ENCODE measurements around the gene POLR3A. TPM values are rescaled to one million over a fixed set of nuclear protein-coding genes. Genes with fewer than 3 reads are reported as not detected.

POLR3A gene
- total and polyA plus RNA-seq, 2 experiments from 2014 or later = 8.0 to 9.8 TPM

GRCh38 chr10:77978360-77978759, 51.0 kb downstream of the POLR3A start:
- Histone ChIP-seq H2AFZ (no peak overlapping the region), H3K4me3 (no peak overlapping the region), H3K9me3 (ENCODE audit: low read depth) (no peaks in the 10 kb centered on the region), H3K27me3 (no peaks in the 10 kb centered on the region), H3K4me1 (ENCODE audit: insufficient read depth) (no peaks in the 10 kb centered on the region), H3K36me3 (replicated peaks; ENCODE audit: insufficient read depth, low read depth) (no peaks in the 10 kb centered on the region), H3K79me2 (no peaks in the 10 kb centered on the region), H3K27ac (no peak overlapping the region), H3K4me2 (no peak overlapping the region), H4K20me1 (ENCODE audit: insufficient read depth, poor library complexity, severe bottlenecking) (no peaks in the 10 kb centered on the region), H3K9me2 (replicated peaks; ENCODE audit: insufficient read depth) (no peaks in the 10 kb centered on the region)
- TF ChIP-seq EZH2phosphoT487 (IDR thresholded peaks at IDR 0.05; ENCODE audit: low read depth, severe bottlenecking, unreplicated experiment) (no peak), CTCF (IDR thresholded peaks at IDR 0.05; ENCODE audit: poor library complexity) (no peak), EZH2 (IDR thresholded peaks at IDR 0.05; ENCODE audit: borderline replicate concordance) (no peak)
- WGBS (ENCODE audit: low lambda C conversion rate, missing lambda C conversion rate) = 100% methylated on average over 6 of the region's 6 CpGs
- DNase-seq (ENCODE audit: low spot score) = no peak

GRCh38 chr10:77977934-77978333, 51.4 kb downstream of the POLR3A start:
- no peaks in the 10 kb centered on the region for H3K4me1 ChIP-seq (ENCODE audit: insufficient read depth)
- H3K27me3 ChIP-seq = no peaks in the 10 kb centered on the region
- no peaks in the 10 kb centered on the region for H4K20me1 ChIP-seq (ENCODE audit: insufficient read depth, poor library complexity, severe bottlenecking)
- 96% methylated on average over 3 of the region's 3 CpGs for WGBS (ENCODE audit: low lambda C conversion rate, missing lambda C conversion rate)
- no peaks in the 10 kb centered on the region for H3K9me3 ChIP-seq (ENCODE audit: low read depth)
- no peak for DNase-seq (ENCODE audit: low spot score)
- H3K4me3 ChIP-seq = no peak overlapping the region
- H3K27ac ChIP-seq = no peak overlapping the region
- H3K9me2 ChIP-seq (replicated peaks; ENCODE audit: insufficient read depth) = no peaks in the 10 kb centered on the region
- TF ChIP-seq EZH2phosphoT487 (IDR thresholded peaks at IDR 0.05; ENCODE audit: low read depth, severe bottlenecking, unreplicated experiment) = no peak
- TF ChIP-seq EZH2 (IDR thresholded peaks at IDR 0.05; ENCODE audit: borderline replicate concordance) = no peak
- TF ChIP-seq CTCF (IDR thresholded peaks at IDR 0.05; ENCODE audit: poor library complexity) = no peak
- H3K36me3 ChIP-seq (replicated peaks; ENCODE audit: insufficient read depth, low read depth) = no peaks in the 10 kb centered on the region
- no peak overlapping the region for H3K4me2 ChIP-seq
- no peak overlapping the region for H2AFZ ChIP-seq
- no peaks in the 10 kb centered on the region for H3K79me2 ChIP-seq

GRCh38 chr10:77977016-77977415, 52.3 kb downstream of the POLR3A start:
- H3K9me2 ChIP-seq (replicated peaks; ENCODE audit: insufficient read depth) = no peaks in the 10 kb centered on the region
- no peaks in the 10 kb centered on the region for H4K20me1 ChIP-seq (ENCODE audit: insufficient read depth, poor library complexity, severe bottlenecking)
- H3K4me1 ChIP-seq (ENCODE audit: insufficient read depth) = no peaks in the 10 kb centered on the region
- H3K27ac ChIP-seq = no peak overlapping the region
- no peaks in the 10 kb centered on the region for H3K9me3 ChIP-seq (ENCODE audit: low read depth)
- no peaks in the 10 kb centered on the region for H3K27me3 ChIP-seq
- H3K79me2 ChIP-seq = no peaks in the 10 kb centered on the region
- WGBS (ENCODE audit: low lambda C conversion rate, missing lambda C conversion rate) = 72% methylated on average over 7 of the region's 7 CpGs
- H3K4me3 ChIP-seq = no peak overlapping the region
- DNase-seq (ENCODE audit: low spot score) = no peak
- no peak overlapping the region for H3K4me2 ChIP-seq
- no peak for TF ChIP-seq CTCF (IDR thresholded peaks at IDR 0.05; ENCODE audit: poor library complexity)
- no peak for TF ChIP-seq EZH2 (IDR thresholded peaks at IDR 0.05; ENCODE audit: borderline replicate concordance)
- no peak for TF ChIP-seq EZH2phosphoT487 (IDR thresholded peaks at IDR 0.05; ENCODE audit: low read depth, severe bottlenecking, unreplicated experiment)
- H2AFZ ChIP-seq = no peak overlapping the region
- no peaks in the 10 kb centered on the region for H3K36me3 ChIP-seq (replicated peaks; ENCODE audit: insufficient read depth, low read depth)

Measured in hepatocyte (in vitro differentiated cells).